Skeletal muscle satellite cell (primary cell): ENCODE data around the gene PROZ.
A peak's percentile ranks its signal among the peaks of the same experiment; 100 is the strongest.

Experiments
- H3K27me3 ChIP-seq: 2 replicates; pipeline ENCODE4 v1.7.0; 2013; ENCODE audit warnings: low read length; ENCODE audit not compliant: control insufficient read depth, insufficient read depth
- H3K36me3 ChIP-seq: 2 replicates; pipeline ENCODE4 v1.7.0; 2013; ENCODE audit warnings: mild to moderate bottlenecking, control low read depth, low read length; ENCODE audit not compliant: insufficient read depth
- H3K4me1 ChIP-seq: 2 replicates; pipeline ENCODE4 v1.7.0; 2013; ENCODE audit warnings: low read length; ENCODE audit not compliant: control insufficient read depth, insufficient read depth
- H3K4me2 ChIP-seq: 2 replicates; pipeline ENCODE4 v1.7.0; 2013; ENCODE audit warnings: mild to moderate bottlenecking, low read length
- H3K4me3 ChIP-seq: 2 replicates; pipeline ENCODE4 v1.7.0; 2013; ENCODE audit warnings: low read length
- H3K9ac ChIP-seq: 2 replicates; pipeline ENCODE4 v1.7.0; 2013; ENCODE audit warnings: mild to moderate bottlenecking, low read depth, low read length, moderate library complexity
- H3K9me3 ChIP-seq: replicated peaks from 2 replicates; pipeline ENCODE4 v1.7.0; 2013; ENCODE audit warnings: mild to moderate bottlenecking, control low read depth, low read length

PROZ gene

GRCh38 chr13:113115363-113116205 lies 42.9 kb upstream of the PROZ start:
- peaks cover 5% of the 10 kb centered on the region for H3K4me1 ChIP-seq
- no peak overlapping the region for H3K9ac ChIP-seq
- no peaks in the 10 kb centered on the region for H3K36me3 ChIP-seq
- H3K27me3 ChIP-seq = peaks cover 59% of the 10 kb centered on the region
- H3K4me2 ChIP-seq = peak overlapping the region; percentile 0
- no peak overlapping the region for H3K4me3 ChIP-seq
- H3K9me3 ChIP-seq = no peaks in the 10 kb centered on the region

- Histone ChIP-seq H3K4me1 (peaks cover 5% of the 10 kb centered on the region), H3K4me2 (no peak overlapping the region), H3K4me3 (no peak overlapping the region), H3K36me3 (no peaks in the 10 kb centered on the region), H3K9me3 (no peaks in the 10 kb centered on the region), H3K27me3 (peaks cover 52% of the 10 kb centered on the region), H3K9ac (no peak overlapping the region)
Observed at GRCh38 chr13:113116206-113116800, 42.1 kb upstream of the PROZ start.

- H3K27me3 ChIP-seq = peaks cover 50% of the 10 kb centered on the region
- H3K4me2 ChIP-seq = no peak overlapping the region
- H3K36me3 ChIP-seq = no peaks in the 10 kb centered on the region
- no peaks in the 10 kb centered on the region for H3K9me3 ChIP-seq
- H3K4me3 ChIP-seq = no peak overlapping the region
- peaks cover 5% of the 10 kb centered on the region for H3K4me1 ChIP-seq
- H3K9ac ChIP-seq = no peak overlapping the region
Observed at GRCh38 chr13:113116871-113117271, 41.6 kb upstream of the PROZ start.

- Histone ChIP-seq H3K4me1 (peaks cover 8% of the 10 kb centered on the region), H3K9ac (no peak overlapping the region), H3K9me3 (no peaks in the 10 kb centered on the region), H3K27me3 (peaks cover 50% of the 10 kb centered on the region), H3K4me3 (no peak overlapping the region), H3K4me2 (no peak overlapping the region), H3K36me3 (no peaks in the 10 kb centered on the region)
Observed at GRCh38 chr13:113117335-113117872, 41.0 kb upstream of the PROZ start.

- H3K4me2 ChIP-seq = no peak overlapping the region
- no peaks in the 10 kb centered on the region for H3K9me3 ChIP-seq
- peaks cover 13% of the 10 kb centered on the region for H3K4me1 ChIP-seq
- peaks cover 49% of the 10 kb centered on the region for H3K27me3 ChIP-seq
- no peaks in the 10 kb centered on the region for H3K36me3 ChIP-seq
- no peak overlapping the region for H3K9ac ChIP-seq
- H3K4me3 ChIP-seq = no peak overlapping the region
Observed at GRCh38 chr13:113117911-113118260, 40.6 kb upstream of the PROZ start.

GRCh38 chr13:113118261-113119021 lies 40.0 kb upstream of the PROZ start:
- no peaks in the 10 kb centered on the region for H3K36me3 ChIP-seq
- peaks cover 19% of the 10 kb centered on the region for H3K4me1 ChIP-seq
- no peak overlapping the region for H3K4me2 ChIP-seq
- no peaks in the 10 kb centered on the region for H3K9me3 ChIP-seq
- no peak overlapping the region for H3K9ac ChIP-seq
- H3K4me3 ChIP-seq = no peak overlapping the region
- peaks cover 44% of the 10 kb centered on the region for H3K27me3 ChIP-seq

GRCh38 chr13:113119166-113119821 lies 39.2 kb upstream of the PROZ start:
- H3K27me3 ChIP-seq = peaks cover 37% of the 10 kb centered on the region
- peaks cover 19% of the 10 kb centered on the region for H3K4me1 ChIP-seq
- H3K9ac ChIP-seq = no peak overlapping the region
- no peak overlapping the region for H3K4me3 ChIP-seq
- no peaks in the 10 kb centered on the region for H3K9me3 ChIP-seq
- no peak overlapping the region for H3K4me2 ChIP-seq
- no peaks in the 10 kb centered on the region for H3K36me3 ChIP-seq

- Histone ChIP-seq H3K9ac (no peak overlapping the region), H3K36me3 (no peaks in the 10 kb centered on the region), H3K4me2 (no peak overlapping the region), H3K9me3 (no peaks in the 10 kb centered on the region), H3K4me3 (no peak overlapping the region), H3K4me1 (peaks cover 19% of the 10 kb centered on the region), H3K27me3 (peaks cover 34% of the 10 kb centered on the region)
Observed at GRCh38 chr13:113119822-113120189, 38.6 kb upstream of the PROZ start.

- Histone ChIP-seq H3K9me3 (no peaks in the 10 kb centered on the region), H3K4me3 (no peak overlapping the region), H3K4me2 (no peak overlapping the region), H3K9ac (no peak overlapping the region), H3K27me3 (peaks cover 27% of the 10 kb centered on the region), H3K4me1 (peaks cover 19% of the 10 kb centered on the region), H3K36me3 (no peaks in the 10 kb centered on the region)
Observed at GRCh38 chr13:113120300-113121182, 37.9 kb upstream of the PROZ start.

- Histone ChIP-seq H3K4me3 (no peak overlapping the region), H3K4me2 (no peak overlapping the region), H3K36me3 (no peaks in the 10 kb centered on the region), H3K9ac (no peak overlapping the region), H3K4me1 (peaks cover 19% of the 10 kb centered on the region), H3K9me3 (no peaks in the 10 kb centered on the region), H3K27me3 (peaks cover 19% of the 10 kb centered on the region)
Observed at GRCh38 chr13:113121183-113121927, 37.1 kb upstream of the PROZ start.
